Activated CD8-positive, alpha-beta T cell treated with anti-CD3 and anti-CD28 coated beads, Interleukin-2, amount 10 ng/mL, durations not matched to agents 7 days and 5 days (primary cell): ENCODE measurements around the gene ACE. TPM values are rescaled to one million over a fixed set of nuclear protein-coding genes. Genes with fewer than 3 reads are reported as not detected.

Experiments used
- ATAC-seq: fragments of 150-1000 bp; cut with Tn5 transposase; one replicate; pipeline ENCODE4 v1.10.0; 2021; ENCODE audit warnings: moderate library complexity
- CTCF ChIA-PET: fragments of 350-600 bp; sonication (Branson Sonifier 250); formaldehyde crosslinking; loops from one replicate; lab custom pipeline; 2021; ENCODE audit warnings: antibody characterized with exemption; lab: Charles Lee
- POLR2A ChIA-PET: fragments of 350-600 bp; sonication (Branson Sonifier 250); formaldehyde crosslinking; loops from one replicate; lab custom pipeline; 2021; ENCODE audit warnings: antibody characterized with exemption; lab: Charles Lee
- DNase-seq: peaks from one replicate; pipeline ENCODE4 v3.0.0-alpha.2; 2020
- H3K27ac Mint-ChIP-seq: one replicate; pipeline ENCODE4 v1.8.0; 2021; ENCODE audit warnings: mild to moderate bottlenecking, mixed read lengths
- H3K27me3 Mint-ChIP-seq: one replicate; pipeline ENCODE4 v1.8.0; 2021; ENCODE audit warnings: low read depth, mixed read lengths
- H3K36me3 Mint-ChIP-seq: one replicate; pipeline ENCODE4 v1.8.0; 2021; ENCODE audit warnings: low read depth, mixed read lengths
- H3K4me1 Mint-ChIP-seq: one replicate; pipeline ENCODE4 v1.8.0; 2021; ENCODE audit warnings: low read depth, mixed read lengths
- H3K4me3 Mint-ChIP-seq: one replicate; pipeline ENCODE4 v1.8.0; 2021; ENCODE audit warnings: mild to moderate bottlenecking, mixed read lengths
- H3K9me3 Mint-ChIP-seq: one replicate; pipeline ENCODE4 v1.8.0; 2022; ENCODE audit warnings: mixed read lengths; ENCODE audit not compliant: insufficient read depth
- total RNA-seq, 2 experiments: library from RNA; stranded (reverse); gene quantifications; one replicate each; pipeline ENCODE4 v1.2.3, GENCODE V29; 2021

Gene ACE
- total RNA-seq, 2 experiments from 2014 or later, result 0.18 TPM; not detected in 1

GRCh38 chr17:63437287-63438091 is 39.4 kb upstream of the ACE start:
- ATAC-seq (no peak), DNase-seq (no peak)
- Mint-ChIP-seq H3K9me3 (no peaks in the 10 kb centered on the region), H3K4me1 (peaks cover 56% of the 10 kb centered on the region), H3K4me3 (no peak overlapping the region), H3K27ac (no peak overlapping the region), H3K27me3 (no peaks in the 10 kb centered on the region), H3K36me3 (no peaks in the 10 kb centered on the region)
- CTCF ChIA-PET, result interaction anchor here (2.9 to 16.7 kb wide), 2 partner anchors 7 to 42 kb away, joined by 14 to 270 read pairs; partner anchors contain the start of gene ACE
- POLR2A ChIA-PET, result interaction anchor here (0.9 kb wide), 1 partner anchor 260 kb away, joined by 3 read pairs; no protein-coding TSS in a partner anchor

GRCh38 chr17:63438092-63439051 is 38.5 kb upstream of the ACE start:
- peak overlapping the region; percentile 84 for H3K27ac Mint-ChIP-seq
- no peak overlapping the region for H3K4me3 Mint-ChIP-seq
- POLR2A ChIA-PET, result no interaction called here
- no peaks in the 10 kb centered on the region for H3K27me3 Mint-ChIP-seq
- H3K9me3 Mint-ChIP-seq, result no peaks in the 10 kb centered on the region
- ATAC-seq, result no peak
- CTCF ChIA-PET, result interaction anchor here (2.3 to 16.7 kb wide), 2 partner anchors 12 to 41 kb away, joined by 17 to 270 read pairs; partner anchors contain the start of gene ACE
- H3K4me1 Mint-ChIP-seq, result peaks cover 47% of the 10 kb centered on the region
- H3K36me3 Mint-ChIP-seq, result no peaks in the 10 kb centered on the region
- DNase-seq, result no peak

- no peaks in the 10 kb centered on the region for H3K36me3 Mint-ChIP-seq
- POLR2A ChIA-PET, result interaction anchor here (0.6 to 1.1 kb wide), 4 partner anchors 11 to 403 kb away, joined by 3 to 4 read pairs (median 3); partner anchors contain the start of genes MAP3K3, SMARCD2 and TACO1
- H3K4me3 Mint-ChIP-seq, result peak overlapping the region; percentile 39
- peak overlapping the region; percentile 82 for H3K27ac Mint-ChIP-seq
- CTCF ChIA-PET, result interaction anchor here (1.0 to 2.3 kb wide), 6 partner anchors 12 to 1733 kb away, joined by 3 to 17 read pairs (median 6); no protein-coding TSS in a partner anchor
- ATAC-seq (no peak), DNase-seq (no peak)
- H3K27me3 Mint-ChIP-seq, result peaks cover 7% of the 10 kb centered on the region
- peaks cover 34% of the 10 kb centered on the region for H3K4me1 Mint-ChIP-seq
- H3K9me3 Mint-ChIP-seq, result no peaks in the 10 kb centered on the region
Measured at GRCh38 chr17:63439687-63440086, 37.2 kb upstream of the ACE start.

GRCh38 chr17:63440127-63440769 is 36.6 kb upstream of the ACE start:
- peak overlapping the region; percentile 39 for H3K4me3 Mint-ChIP-seq
- ChIA-PET CTCF (interaction anchor here (1.0 to 2.3 kb wide), 6 partner anchors 12 to 1734 kb away, joined by 3 to 17 read pairs (median 6); no protein-coding TSS in a partner anchor), POLR2A (interaction anchor here (0.6 to 1.1 kb wide), 4 partner anchors 11 to 403 kb away, joined by 3 to 4 read pairs (median 3); partner anchors contain the start of genes MAP3K3, SMARCD2 and TACO1)
- ATAC-seq (peak; percentile 29), DNase-seq (no peak)
- peak overlapping the region; percentile 82 for H3K27ac Mint-ChIP-seq
- no peaks in the 10 kb centered on the region for H3K36me3 Mint-ChIP-seq
- peaks cover 31% of the 10 kb centered on the region for H3K4me1 Mint-ChIP-seq
- no peaks in the 10 kb centered on the region for H3K9me3 Mint-ChIP-seq
- peaks cover 13% of the 10 kb centered on the region for H3K27me3 Mint-ChIP-seq

GRCh38 chr17:63440770-63441335 is 36.0 kb upstream of the ACE start:
- H3K27me3 Mint-ChIP-seq, result peaks cover 14% of the 10 kb centered on the region
- POLR2A ChIA-PET, result interaction anchor here (1.1 kb wide), 1 partner anchor 402 kb away, joined by 3 read pairs; the partner anchor contains the start of gene SMARCD2
- peaks cover 26% of the 10 kb centered on the region for H3K4me1 Mint-ChIP-seq
- peak overlapping the region; percentile 82 for H3K27ac Mint-ChIP-seq
- DNase-seq (no peak), ATAC-seq (no peak)
- CTCF ChIA-PET, result interaction anchor here (1.1 to 2.3 kb wide), 4 partner anchors 12 to 171 kb away, joined by 5 to 17 read pairs (median 10); no protein-coding TSS in a partner anchor
- H3K9me3 Mint-ChIP-seq, result no peaks in the 10 kb centered on the region
- H3K36me3 Mint-ChIP-seq, result no peaks in the 10 kb centered on the region
- H3K4me3 Mint-ChIP-seq, result no peak overlapping the region

- no peak overlapping the region for H3K27ac Mint-ChIP-seq
- H3K27me3 Mint-ChIP-seq, result peaks cover 14% of the 10 kb centered on the region
- peaks cover 24% of the 10 kb centered on the region for H3K4me1 Mint-ChIP-seq
- H3K9me3 Mint-ChIP-seq, result no peaks in the 10 kb centered on the region
- CTCF ChIA-PET, result no interaction called here
- no peaks in the 10 kb centered on the region for H3K36me3 Mint-ChIP-seq
- DNase-seq, result no peak
- POLR2A ChIA-PET, result no interaction called here
- no peak for ATAC-seq
- no peak overlapping the region for H3K4me3 Mint-ChIP-seq
Measured at GRCh38 chr17:63441654-63442053, 35.2 kb upstream of the ACE start.

- H3K27me3 Mint-ChIP-seq, result peaks cover 14% of the 10 kb centered on the region
- peaks cover 27% of the 10 kb centered on the region for H3K4me1 Mint-ChIP-seq
- ATAC-seq (no peak), DNase-seq (no peak)
- ChIA-PET POLR2A (no interaction called here), CTCF (interaction anchor here (0.9 to 3.8 kb wide), 5 partner anchors 9 to 37 kb away, joined by 3 to 20 read pairs (median 5); no protein-coding TSS in a partner anchor)
- no peak overlapping the region for H3K27ac Mint-ChIP-seq
- no peaks in the 10 kb centered on the region for H3K9me3 Mint-ChIP-seq
- no peaks in the 10 kb centered on the region for H3K36me3 Mint-ChIP-seq
- no peak overlapping the region for H3K4me3 Mint-ChIP-seq
Measured at GRCh38 chr17:63442074-63442473, 34.8 kb upstream of the ACE start.

GRCh38 chr17:63442549-63443035 is 34.3 kb upstream of the ACE start:
- H3K4me3 Mint-ChIP-seq, result no peak overlapping the region
- CTCF ChIA-PET, result interaction anchor here (0.9 to 3.8 kb wide), 8 partner anchors 10 to 169 kb away, joined by 3 to 20 read pairs (median 6); no protein-coding TSS in a partner anchor
- no peak for DNase-seq

GRCh38 chr17:63443053-63443452 is 33.8 kb upstream of the ACE start:
- Mint-ChIP-seq H3K9me3 (no peaks in the 10 kb centered on the region), H3K36me3 (no peaks in the 10 kb centered on the region), H3K4me3 (no peak overlapping the region), H3K27me3 (peaks cover 14% of the 10 kb centered on the region), H3K27ac (peak overlapping the region; percentile 35), H3K4me1 (peaks cover 35% of the 10 kb centered on the region)
- CTCF ChIA-PET, result interaction anchor here (0.9 to 3.8 kb wide), 9 partner anchors 7 to 169 kb away, joined by 3 to 20 read pairs (median 6); no protein-coding TSS in a partner anchor
- no peak for DNase-seq
- POLR2A ChIA-PET, result no interaction called here
- ATAC-seq, result no peak

More at GRCh38 chr17:63442549-63443035, 34.3 kb upstream of the ACE start:
- H3K4me1 Mint-ChIP-seq, result peaks cover 33% of the 10 kb centered on the region
- H3K27me3 Mint-ChIP-seq, result peaks cover 14% of the 10 kb centered on the region
- no peaks in the 10 kb centered on the region for H3K9me3 Mint-ChIP-seq
- ATAC-seq, result no peak
- POLR2A ChIA-PET, result no interaction called here
- H3K36me3 Mint-ChIP-seq, result no peaks in the 10 kb centered on the region
- peak overlapping the region; percentile 35 for H3K27ac Mint-ChIP-seq

- no peak for ATAC-seq
- no peak overlapping the region for H3K27ac Mint-ChIP-seq
- no peaks in the 10 kb centered on the region for H3K36me3 Mint-ChIP-seq
- no peak overlapping the region for H3K4me3 Mint-ChIP-seq
- H3K9me3 Mint-ChIP-seq, result no peaks in the 10 kb centered on the region
- no peak for DNase-seq
- POLR2A ChIA-PET, result no interaction called here
- CTCF ChIA-PET, result interaction anchor here (0.9 to 3.8 kb wide), 13 partner anchors 9 to 177 kb away, joined by 3 to 20 read pairs (median 3); partner anchors contain the start of gene MAP3K3
- peaks cover 18% of the 10 kb centered on the region for H3K27me3 Mint-ChIP-seq
- H3K4me1 Mint-ChIP-seq, result peaks cover 35% of the 10 kb centered on the region
Measured at GRCh38 chr17:63444457-63444856, 32.4 kb upstream of the ACE start.
